GM21576 (cell line): ENCODE data around the gene OPN1SW.

Experiments
- ATAC-seq: cut with Tn5 transposase; IDR thresholded peaks from one replicate; pipeline ENCODE4 v1.9.1; 2021; ENCODE audit warnings: mild to moderate bottlenecking, moderate library complexity; ENCODE audit not compliant: unreplicated experiment

Gene OPN1SW

GRCh38 chr7:128759242-128759641 is 16.4 kb downstream of the OPN1SW start:
- ATAC-seq = no peak

- ATAC-seq = no peak
These were observed 17.0 kb downstream of the OPN1SW start for GRCh38 chr7:128758553-128758952.

- ATAC-seq = no peak
These were observed 18.4 kb downstream of the OPN1SW start for GRCh38 chr7:128757203-128757602.

GRCh38 chr7:128755819-128756476 is 19.6 kb downstream of the OPN1SW start:
- ATAC-seq = no peak

- ATAC-seq = no peak
These were observed 20.3 kb downstream of the OPN1SW start for GRCh38 chr7:128755075-128755818.

GRCh38 chr7:128752251-128752650 is 23.3 kb downstream of the OPN1SW start:
- no peak for ATAC-seq

GRCh38 chr7:128747327-128748079 is 28.1 kb downstream of the OPN1SW start:
- no peak for ATAC-seq

GRCh38 chr7:128745706-128746105 is 29.9 kb downstream of the OPN1SW start:
- no peak for ATAC-seq

GRCh38 chr7:128744366-128744905 is 31.2 kb downstream of the OPN1SW start:
- ATAC-seq = no peak

GRCh38 chr7:128743112-128743772 is 32.4 kb downstream of the OPN1SW start:
- ATAC-seq = no peak

GRCh38 chr7:128742206-128742605 is 33.4 kb downstream of the OPN1SW start:
- no peak for ATAC-seq

- ATAC-seq = no peak
These were observed 34.1 kb downstream of the OPN1SW start for GRCh38 chr7:128741491-128741890.

GRCh38 chr7:128740996-128741395 is 34.6 kb downstream of the OPN1SW start:
- no peak for ATAC-seq

GRCh38 chr7:128739990-128740682 is 35.5 kb downstream of the OPN1SW start:
- no peak for ATAC-seq

GRCh38 chr7:128739048-128739962 is 36.3 kb downstream of the OPN1SW start, which contains the start of gene CALU:
CALU (plus strand) TSS chr7:128739359; CDS start chr7:128748584, 9,225 bp downstream.
- peak; percentile 97 for ATAC-seq

GRCh38 chr7:128738570-128739047 is 37.0 kb downstream of the OPN1SW start:
- peak; percentile 3 for ATAC-seq

- no peak for ATAC-seq
These were observed 37.7 kb downstream of the OPN1SW start for GRCh38 chr7:128737867-128738385.

- no peak for ATAC-seq
These were observed 38.2 kb downstream of the OPN1SW start for GRCh38 chr7:128737441-128737840.

GRCh38 chr7:128735436-128735835 is 40.2 kb downstream of the OPN1SW start:
- no peak for ATAC-seq
